ENCODE data around the gene SMIM15.

Gene SMIM15

GRCh38 chr5:61159070-61159469, 3.2 kb downstream of the SMIM15 start:
- DNase-seq = no peak

GRCh38 chr5:61151893-61152292, 10.4 kb downstream of the SMIM15 start:
- DNase-seq = no peak

- DNase-seq = no peak
Measured at GRCh38 chr5:61148515-61148914, 13.8 kb downstream of the SMIM15 start.

- DNase-seq = no peak
Measured at GRCh38 chr5:61142811-61143210, 19.5 kb downstream of the SMIM15 start.

- DNase-seq = no peak
Measured at GRCh38 chr5:61142391-61142790, 19.9 kb downstream of the SMIM15 start.

GRCh38 chr5:61141801-61142200, 20.5 kb downstream of the SMIM15 start:
- no peak for DNase-seq

GRCh38 chr5:61139931-61140330, 22.3 kb downstream of the SMIM15 start:
- DNase-seq = no peak

GRCh38 chr5:61139094-61139873, 23.0 kb downstream of the SMIM15 start:
- no peak for DNase-seq

GRCh38 chr5:61137835-61138234, 24.4 kb downstream of the SMIM15 start:
- no peak for DNase-seq

- no peak for DNase-seq
Measured at GRCh38 chr5:61132559-61132958, 29.7 kb downstream of the SMIM15 start.

GRCh38 chr5:61130289-61130688, 32.0 kb downstream of the SMIM15 start:
- DNase-seq = no peak

GRCh38 chr5:61123145-61123544, 39.1 kb downstream of the SMIM15 start:
- no peak for DNase-seq

GRCh38 chr5:61120534-61120933, 41.7 kb downstream of the SMIM15 start:
- no peak for DNase-seq

GRCh38 chr5:61119066-61119465, 43.2 kb downstream of the SMIM15 start:
- no peak for DNase-seq

- DNase-seq = no peak
Measured at GRCh38 chr5:61115968-61116367, 46.3 kb downstream of the SMIM15 start.

GRCh38 chr5:61114441-61114840, 47.8 kb downstream of the SMIM15 start:
- DNase-seq = no peak
